Skeletal muscle satellite cell (primary cell): Measurements from ENCODE around the gene MLYCD.

Experiments used
- H3K27me3 ChIP-seq: 2 replicates; pipeline ENCODE4 v1.7.0; 2013; ENCODE audit warnings: low read length; ENCODE audit not compliant: control insufficient read depth, insufficient read depth
- H3K36me3 ChIP-seq: 2 replicates; pipeline ENCODE4 v1.7.0; 2013; ENCODE audit warnings: mild to moderate bottlenecking, control low read depth, low read length; ENCODE audit not compliant: insufficient read depth
- H3K4me1 ChIP-seq: 2 replicates; pipeline ENCODE4 v1.7.0; 2013; ENCODE audit warnings: low read length; ENCODE audit not compliant: control insufficient read depth, insufficient read depth
- H3K4me2 ChIP-seq: 2 replicates; pipeline ENCODE4 v1.7.0; 2013; ENCODE audit warnings: mild to moderate bottlenecking, low read length
- H3K4me3 ChIP-seq: 2 replicates; pipeline ENCODE4 v1.7.0; 2013; ENCODE audit warnings: low read length
- H3K9ac ChIP-seq: 2 replicates; pipeline ENCODE4 v1.7.0; 2013; ENCODE audit warnings: mild to moderate bottlenecking, low read depth, low read length, moderate library complexity
- H3K9me3 ChIP-seq: replicated peaks from 2 replicates; pipeline ENCODE4 v1.7.0; 2013; ENCODE audit warnings: mild to moderate bottlenecking, control low read depth, low read length

Gene MLYCD

GRCh38 chr16:83960521-83961249 lies 61.8 kb downstream of the MLYCD start:
- no peak overlapping the region for H3K9ac ChIP-seq
- peaks cover 50% of the 10 kb centered on the region for H3K36me3 ChIP-seq

GRCh38 chr16:83961591-83961990 lies 62.7 kb downstream of the MLYCD start:
- Histone ChIP-seq H3K36me3 (peaks cover 50% of the 10 kb centered on the region), H3K9ac (no peak overlapping the region), H3K27me3 (no peaks in the 10 kb centered on the region), H3K9me3 (no peaks in the 10 kb centered on the region), H3K4me1 (no peaks in the 10 kb centered on the region), H3K4me2 (no peak overlapping the region), H3K4me3 (no peak overlapping the region)

More at GRCh38 chr16:83960521-83961249, 61.8 kb downstream of the MLYCD start:
- H3K9me3 ChIP-seq: no peaks in the 10 kb centered on the region
- no peak overlapping the region for H3K4me3 ChIP-seq
- no peak overlapping the region for H3K4me2 ChIP-seq
- H3K4me1 ChIP-seq: no peaks in the 10 kb centered on the region
- H3K27me3 ChIP-seq: no peaks in the 10 kb centered on the region

- H3K4me1 ChIP-seq: no peaks in the 10 kb centered on the region
- peaks cover 45% of the 10 kb centered on the region for H3K36me3 ChIP-seq
- H3K4me3 ChIP-seq: no peak overlapping the region
- H3K9ac ChIP-seq: no peak overlapping the region
- H3K9me3 ChIP-seq: no peaks in the 10 kb centered on the region
- no peak overlapping the region for H3K4me2 ChIP-seq
- H3K27me3 ChIP-seq: no peaks in the 10 kb centered on the region
Observed at GRCh38 chr16:83963277-83964119, 64.6 kb downstream of the MLYCD start.

- no peak overlapping the region for H3K9ac ChIP-seq
- H3K27me3 ChIP-seq: peaks cover 9% of the 10 kb centered on the region
- no peaks in the 10 kb centered on the region for H3K9me3 ChIP-seq
- H3K4me3 ChIP-seq: no peak overlapping the region
- no peaks in the 10 kb centered on the region for H3K4me1 ChIP-seq
- H3K36me3 ChIP-seq: peaks cover 31% of the 10 kb centered on the region
- H3K4me2 ChIP-seq: no peak overlapping the region
Observed at GRCh38 chr16:83964684-83965443, 65.9 kb downstream of the MLYCD start.

- no peak overlapping the region for H3K9ac ChIP-seq
- no peak overlapping the region for H3K4me2 ChIP-seq
Observed at GRCh38 chr16:83965444-83966152, 66.7 kb downstream of the MLYCD start.

GRCh38 chr16:83966153-83966696 lies 67.3 kb downstream of the MLYCD start:
- H3K4me1 ChIP-seq: no peaks in the 10 kb centered on the region
- no peak overlapping the region for H3K4me2 ChIP-seq
- no peaks in the 10 kb centered on the region for H3K9me3 ChIP-seq
- H3K27me3 ChIP-seq: peaks cover 9% of the 10 kb centered on the region
- H3K9ac ChIP-seq: no peak overlapping the region
- H3K36me3 ChIP-seq: peaks cover 18% of the 10 kb centered on the region
- no peak overlapping the region for H3K4me3 ChIP-seq

More at GRCh38 chr16:83965444-83966152, 66.7 kb downstream of the MLYCD start:
- H3K9me3 ChIP-seq: no peaks in the 10 kb centered on the region
- H3K27me3 ChIP-seq: peaks cover 9% of the 10 kb centered on the region
- H3K36me3 ChIP-seq: peaks cover 25% of the 10 kb centered on the region
- no peak overlapping the region for H3K4me3 ChIP-seq
- no peaks in the 10 kb centered on the region for H3K4me1 ChIP-seq

- H3K4me3 ChIP-seq: no peak overlapping the region
- no peak overlapping the region for H3K9ac ChIP-seq
- H3K4me2 ChIP-seq: no peak overlapping the region
Observed at GRCh38 chr16:83967091-83967490, 68.2 kb downstream of the MLYCD start.

GRCh38 chr16:83967838-83968305 lies 69.0 kb downstream of the MLYCD start, which contains the start of gene NECAB2:
NECAB2 (plus strand) TSS chr16:83968244; CDS start chr16:83968649, 405 bp downstream.
- Histone ChIP-seq H3K9ac (no peak within 1 kb of the TSS), H3K4me3 (no peak within 1 kb of the TSS), H3K36me3 (peaks cover 10% of the 10 kb centered on the region)

More at GRCh38 chr16:83967091-83967490, 68.2 kb downstream of the MLYCD start:
- Histone ChIP-seq H3K36me3 (peaks cover 15% of the 10 kb centered on the region), H3K4me1 (no peaks in the 10 kb centered on the region), H3K27me3 (peaks cover 12% of the 10 kb centered on the region), H3K9me3 (no peaks in the 10 kb centered on the region)

GRCh38 chr16:83968306-83968851 lies 69.5 kb downstream of the MLYCD start:
- Histone ChIP-seq H3K9me3 (no peaks in the 10 kb centered on the region), H3K4me1 (no peaks in the 10 kb centered on the region), H3K4me3 (no peak overlapping the region), H3K9ac (no peak overlapping the region), H3K4me2 (peak overlapping the region; percentile 59), H3K27me3 (peaks cover 20% of the 10 kb centered on the region), H3K36me3 (peaks cover 5% of the 10 kb centered on the region)

More at GRCh38 chr16:83967838-83968305, 69.0 kb downstream of the MLYCD start, which contains the start of gene NECAB2:
- H3K4me1 ChIP-seq: no peaks in the 10 kb centered on the region
- peaks cover 15% of the 10 kb centered on the region for H3K27me3 ChIP-seq
- peak within 1 kb of the TSS; percentile 59 for H3K4me2 ChIP-seq
- no peaks in the 10 kb centered on the region for H3K9me3 ChIP-seq

GRCh38 chr16:83968891-83969649 lies 70.2 kb downstream of the MLYCD start:
- no peak overlapping the region for H3K9ac ChIP-seq
- H3K36me3 ChIP-seq: no peaks in the 10 kb centered on the region
- H3K4me1 ChIP-seq: no peaks in the 10 kb centered on the region
- H3K9me3 ChIP-seq: no peaks in the 10 kb centered on the region
- H3K4me3 ChIP-seq: no peak overlapping the region
- H3K27me3 ChIP-seq: peaks cover 27% of the 10 kb centered on the region
- H3K4me2 ChIP-seq: peak overlapping the region; percentile 41
